HepG2 (cell line): Measurements from ENCODE around the gene CHST13. TPM values are rescaled to one million over a fixed set of nuclear protein-coding genes. Genes with fewer than 3 reads are reported as not detected.

Source experiments
- AGO1 ChIP-seq: fragments of 200-400 bp; formaldehyde crosslinking; IDR thresholded peaks from 2 replicates; pipeline ENCODE4 v1.6.1; 2017; ENCODE audit warnings: mild to moderate bottlenecking, low read depth, low read length, moderate library complexity; ENCODE audit not compliant: poor library complexity, severe bottlenecking
- AHDC1 ChIP-seq: sonication (generic); formaldehyde crosslinking; IDR thresholded peaks from 2 replicates; pipeline ENCODE4 v1.5.1; 2020; ENCODE audit warnings: mild to moderate bottlenecking, missing genetic modification reagents, borderline replicate concordance
- CAMTA2 ChIP-seq: sonication (generic); formaldehyde crosslinking; IDR thresholded peaks from 2 replicates; pipeline ENCODE4 v1.4.0; 2020; ENCODE audit warnings: mild to moderate bottlenecking, missing genetic modification reagents, borderline replicate concordance
- IRF9 ChIP-seq: sonication (generic); formaldehyde crosslinking; IDR thresholded peaks from 2 replicates; pipeline ENCODE4 v1.8.0; 2022; ENCODE audit warnings: missing genetic modification reagents, mild to moderate bottlenecking, borderline replicate concordance
- NFIC ChIP-seq: IDR thresholded peaks from 2 replicates; pipeline ENCODE4 v1.6.1; 2012; ENCODE audit warnings: mild to moderate bottlenecking, low read length, inconsistent platforms
- PHF21A ChIP-seq: sonication (generic); formaldehyde crosslinking; IDR thresholded peaks from 2 replicates; pipeline ENCODE4 v1.5.0; 2020; ENCODE audit warnings: mild to moderate bottlenecking, missing genetic modification reagents
- TBX3 ChIP-seq: fragments of 450-650 bp; IDR thresholded peaks from 2 replicates; pipeline ENCODE4 v1.6.1; 2017; ENCODE audit warnings: antibody characterized with exemption, mild to moderate bottlenecking, inconsistent platforms, borderline replicate concordance
- TFAP4 ChIP-seq: sonication (generic); IDR thresholded peaks from 2 replicates; pipeline ENCODE4 v1.6.1; 2016; ENCODE audit warnings: low read depth, borderline replicate concordance
- THAP9 ChIP-seq: sonication (generic); formaldehyde crosslinking; IDR thresholded peaks from 2 replicates; pipeline ENCODE4; 2020; ENCODE audit warnings: missing genetic modification reagents, mild to moderate bottlenecking, borderline replicate concordance
- ZNF335 ChIP-seq: sonication (generic); formaldehyde crosslinking; IDR thresholded peaks from 2 replicates; pipeline ENCODE4 v1.4.0; 2020; ENCODE audit warnings: missing genetic modification reagents
- ZNF687 ChIP-seq: sonication (generic); formaldehyde crosslinking; IDR thresholded peaks from 2 replicates; pipeline ENCODE4 v1.5.1; 2020; ENCODE audit warnings: mild to moderate bottlenecking, missing genetic modification reagents, moderate library complexity
- ZNF790 ChIP-seq: sonication (generic); formaldehyde crosslinking; IDR thresholded peaks from 2 replicates; pipeline ENCODE4 v1.8.0; 2022; ENCODE audit warnings: missing genetic modification reagents, mild to moderate bottlenecking, borderline replicate concordance
- polyA plus RNA-seq, 8 experiments: library from polyadenylated mRNA; depleted of rRNA in 3 of 8; stranded (reverse) in 7 of 8; unstranded in 1 of 8; fragments of >200 nt; fragmentation: Illumina TruSeq in 4 of 8; extraction: Trizol in 4 of 8; gene quantifications; 2 replicates each; pipeline versions ENCODE4 v1.2.1 to v1.2.3, GENCODE V29; 2011 to 2016; ENCODE audit warnings: low read depth in 4 of 8, missing spikeins in 1 of 8, mixed read lengths in 1 of 8; ENCODE audit not compliant: insufficient read depth in 1 of 8
- total RNA-seq, 5 experiments: library from RNA; depleted of rRNA; stranded (reverse); fragments of >200 nt; fragmentation: Illumina TruSeq; extraction: Trizol; gene quantifications; 2 replicates each; pipeline ENCODE4 v1.2.3, GENCODE V29; 2016; ENCODE audit warnings: low read depth in 1 of 5

Gene CHST13
- total and polyA plus RNA-seq, 2 of the 13 experiments (the other 11 are each of a cell fraction or from before 2014, with no cell fraction given): 32.0 to 43.1 TPM

DNA sequence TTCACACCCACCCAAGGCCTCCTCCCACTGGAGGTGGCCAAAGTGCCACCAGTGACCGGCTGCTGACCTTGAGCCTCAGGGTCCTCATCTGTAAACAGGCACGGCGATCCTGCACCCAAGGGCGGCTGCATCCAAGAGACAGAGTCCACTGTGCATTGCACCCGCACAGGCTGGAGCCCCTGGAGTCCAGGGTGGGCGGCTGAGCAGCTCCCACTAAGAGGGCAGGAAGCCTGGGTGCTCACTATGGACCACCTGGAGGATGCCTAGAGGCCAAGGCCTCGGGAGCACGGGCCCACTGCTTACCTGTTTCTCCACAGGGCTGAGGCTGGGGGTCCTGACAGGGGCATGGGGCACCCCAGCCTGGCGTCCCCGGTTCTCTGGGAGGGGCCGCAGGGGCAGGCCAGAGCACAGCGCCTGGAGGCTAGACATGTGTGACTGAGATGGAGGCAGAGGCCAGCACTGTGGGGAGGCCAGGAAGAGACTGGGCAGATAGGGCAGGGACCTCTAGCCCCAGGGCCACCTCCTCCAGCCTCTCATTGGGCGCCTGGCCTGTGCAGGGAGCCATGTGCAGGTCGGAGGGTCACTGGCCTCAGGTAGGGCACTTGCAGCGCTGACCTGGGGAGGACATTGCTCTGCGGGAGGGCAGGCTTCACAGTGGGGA, 6.5 kb upstream of the CHST13 start, which contains the start of gene UROC1 (continued):
- TF ChIP-seq AHDC1 (CRISPR knock-in tag) (peak; percentile 49; the same call in 1 of the 2 replicates), CAMTA2 (no peak), TBX3 (peak; percentile 39; the same call in 1 of the 2 replicates), IRF9 (peak; percentile 54; the same call in 1 of the 2 replicates), ZNF335 (CRISPR knock-in tag) (no peak), TFAP4 (peak; percentile 51; the same call in 1 of the 2 replicates), NFIC (no peak), AGO1 (peak; percentile 77), THAP9 (no peak), ZNF687 (CRISPR knock-in tag) (peak; percentile 79), ZNF790 (no peak), PHF21A (CRISPR knock-in tag) (peak; percentile 55; the same call in 1 of the 2 replicates)
